Measurements from ENCODE around the gene OR4D2.

Gene OR4D2

DNA sequence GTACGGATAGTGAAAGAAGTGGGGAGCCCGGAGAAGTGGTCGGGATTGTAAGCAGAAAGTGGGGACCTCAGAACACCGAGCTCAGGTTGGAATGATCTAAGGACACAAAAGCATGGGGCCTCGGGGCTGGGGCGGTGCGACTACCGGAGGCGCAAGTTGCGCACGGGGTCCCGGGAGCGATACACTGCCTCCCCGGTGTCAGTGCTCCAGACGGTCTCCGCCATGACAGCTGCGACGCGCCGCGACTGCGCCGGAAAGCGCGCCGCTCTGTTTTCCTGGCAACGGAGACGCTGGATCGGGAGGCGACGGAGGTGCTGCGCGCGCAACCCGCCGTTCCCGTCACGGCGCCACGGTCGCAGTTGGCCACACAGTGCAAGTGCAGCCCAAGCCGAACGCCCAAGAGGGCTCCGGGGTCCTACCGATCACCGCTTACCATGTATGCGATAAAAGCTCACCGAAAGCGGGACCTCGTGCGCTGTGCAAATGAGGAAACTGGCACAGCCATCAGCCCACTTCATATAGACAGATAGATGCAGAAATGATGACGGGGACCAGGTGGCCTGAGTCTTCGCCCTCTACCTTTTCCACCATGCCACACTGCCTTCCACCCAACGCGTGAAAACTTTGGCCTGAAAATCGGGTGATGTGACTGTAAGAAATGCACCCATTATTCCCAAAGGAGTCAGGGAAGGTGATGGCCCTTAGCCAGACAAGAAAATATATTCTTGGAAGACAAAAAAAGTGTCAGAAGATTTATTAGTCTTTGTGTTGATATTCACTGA, 52.4 kb downstream of the OR4D2 start, which contains the start of gene MKS1:
TSS of gene MKS1 (minus strand) at position 249 of the 782 bp plus-strand sequence. CDS start at position 224, 25 bp downstream.
- H3K27ac ChIP-seq (ENCODE audit: low read depth, low read length), result peak within 1 kb of the TSS; percentile 57
- no peaks in the 10 kb centered on the region for H3K9me3 ChIP-seq (ENCODE audit: low read length)
- H3K4me1 ChIP-seq (ENCODE audit: insufficient read depth, low read length), result peaks cover 7% of the 10 kb centered on the region
- H3K27me3 ChIP-seq (ENCODE audit: control insufficient read depth in 1 of 2, insufficient read depth in 2 of 2, low read length in 2 of 2), result no peaks in the 10 kb centered on the region
- peak within 1 kb of the TSS; percentile 85 for H3K9ac ChIP-seq (ENCODE audit: low read length)
- peak within 1 kb of the TSS; percentile 51 to 93 for H3K4me3 ChIP-seq (ENCODE audit: low read depth in 1 of 2, low read length in 2 of 2)
- peaks cover 12% of the 10 kb centered on the region for H3K36me3 ChIP-seq (ENCODE audit: insufficient read depth, low read length)

DNA sequence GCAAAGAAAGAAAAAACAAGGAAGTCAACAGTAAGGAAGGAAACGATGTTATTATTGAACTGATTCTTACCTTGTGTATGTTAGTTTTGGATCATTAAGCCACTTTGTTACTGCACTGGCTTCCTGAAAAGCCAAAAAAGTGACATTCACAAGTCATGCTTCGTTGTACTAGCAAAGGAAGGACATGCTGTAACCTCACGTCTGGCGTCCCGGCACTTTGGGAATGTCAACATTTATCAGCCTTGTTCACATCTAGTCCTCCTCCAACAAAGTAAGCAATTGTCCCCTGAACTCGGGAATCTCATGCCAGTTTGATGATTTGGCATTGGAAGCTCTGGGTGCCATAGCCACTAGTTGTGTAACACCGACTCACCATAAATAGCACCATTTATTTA, 53.0 kb downstream of the OR4D2 start:
- Histone ChIP-seq H3K4me1 (ENCODE audit: insufficient read depth, low read length) (peaks cover 7% of the 10 kb centered on the region), H3K9me3 (ENCODE audit: low read length) (no peaks in the 10 kb centered on the region), H3K4me3 (ENCODE audit: low read depth in 1 of 2, low read length in 2 of 2) (peak overlapping the region in 1 of 2 donors; percentile 93), H3K9ac (ENCODE audit: low read length) (no peak overlapping the region), H3K27ac (ENCODE audit: low read depth, low read length) (no peak overlapping the region), H3K27me3 (ENCODE audit: control insufficient read depth in 1 of 2, insufficient read depth in 2 of 2, low read length in 2 of 2) (no peaks in the 10 kb centered on the region), H3K36me3 (ENCODE audit: insufficient read depth, low read length) (peaks cover 12% of the 10 kb centered on the region)

Data from muscle layer of colon (tissue), 2 donors.